WTC11 (cell line): ENCODE data around the gene SPAST.

Experiments
- CBFB ChIP-seq: sonication (generic); formaldehyde crosslinking; IDR thresholded peaks from 2 replicates; pipeline ENCODE4 v1.8.1; 2022; ENCODE audit warnings: mild to moderate bottlenecking, low read depth, missing genetic modification reagents
- ESRRA ChIP-seq: sonication (generic); formaldehyde crosslinking; IDR thresholded peaks from 2 replicates; pipeline ENCODE4 v1.8.1; 2022; ENCODE audit warnings: mild to moderate bottlenecking, missing genetic modification reagents, borderline replicate concordance
- RORB ChIP-seq: fragments of 250-450 bp; sonication (Bioruptor Pico); IDR thresholded peaks from 2 replicates; pipeline ENCODE4 v1.9.0; 2021; ENCODE audit warnings: mild to moderate bottlenecking
- TF ChIP-seq, protein P1 (sequence below): fragments of 200-600 bp; IDR thresholded peaks from 2 replicates; pipeline ENCODE4 v1.8.0; 2022; ENCODE audit warnings: antibody characterized with exemption

DNA sequence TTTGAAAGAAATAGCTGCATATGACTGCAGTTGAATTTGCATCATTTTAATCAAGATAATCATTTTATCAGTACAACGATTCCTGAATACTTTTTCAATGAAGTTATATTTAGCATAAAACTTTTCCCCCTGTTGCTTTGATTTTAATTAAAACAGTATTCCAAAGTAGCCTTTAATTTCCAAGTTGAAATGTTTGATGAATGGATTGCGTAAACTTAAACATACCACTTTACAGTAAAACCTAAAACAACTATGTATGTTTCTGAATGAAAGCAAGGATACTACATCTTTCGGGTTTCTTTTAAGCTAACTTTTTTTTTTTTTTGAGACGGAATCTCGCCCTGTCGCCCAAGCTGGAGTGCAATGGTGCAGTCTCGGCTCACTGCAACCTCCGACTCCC is 1.4 kb downstream of the SPAST start:
- TF ChIP-seq CBFB (CRISPR knock-in tag) (no peak), RORB (CRISPR knock-in tag) (no peak), ESRRA (CRISPR knock-in tag) (no peak)
- TF ChIP-seq, protein P1, sequence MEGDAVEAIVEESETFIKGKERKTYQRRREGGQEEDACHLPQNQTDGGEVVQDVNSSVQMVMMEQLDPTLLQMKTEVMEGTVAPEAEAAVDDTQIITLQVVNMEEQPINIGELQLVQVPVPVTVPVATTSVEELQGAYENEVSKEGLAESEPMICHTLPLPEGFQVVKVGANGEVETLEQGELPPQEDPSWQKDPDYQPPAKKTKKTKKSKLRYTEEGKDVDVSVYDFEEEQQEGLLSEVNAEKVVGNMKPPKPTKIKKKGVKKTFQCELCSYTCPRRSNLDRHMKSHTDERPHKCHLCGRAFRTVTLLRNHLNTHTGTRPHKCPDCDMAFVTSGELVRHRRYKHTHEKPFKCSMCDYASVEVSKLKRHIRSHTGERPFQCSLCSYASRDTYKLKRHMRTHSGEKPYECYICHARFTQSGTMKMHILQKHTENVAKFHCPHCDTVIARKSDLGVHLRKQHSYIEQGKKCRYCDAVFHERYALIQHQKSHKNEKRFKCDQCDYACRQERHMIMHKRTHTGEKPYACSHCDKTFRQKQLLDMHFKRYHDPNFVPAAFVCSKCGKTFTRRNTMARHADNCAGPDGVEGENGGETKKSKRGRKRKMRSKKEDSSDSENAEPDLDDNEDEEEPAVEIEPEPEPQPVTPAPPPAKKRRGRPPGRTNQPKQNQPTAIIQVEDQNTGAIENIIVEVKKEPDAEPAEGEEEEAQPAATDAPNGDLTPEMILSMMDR, result no peak
